H1 (cell line): ENCODE results near the gene HOXB3. TPM values are rescaled to one million over a fixed set of nuclear protein-coding genes. Genes with fewer than 3 reads are reported as not detected.

Experiments
- CTCF ChIA-PET: fragments of 300-600 bp; sonication (Branson Sonifier 250); formaldehyde crosslinking; loops from one replicate; lab custom pipeline; 2021; ENCODE audit not compliant: partially characterized antibody; lab: Charles Lee
- POLR2A ChIA-PET: fragments of 300-600 bp; sonication (Branson Sonifier 250); formaldehyde crosslinking; loops from one replicate; lab custom pipeline; 2021; ENCODE audit warnings: inconsistent platforms; ENCODE audit not compliant: partially characterized antibody; lab: Charles Lee
- DNase-seq, 2 experiments: peaks; one replicate each; pipeline versions ENCODE4 v3.0.0 to v3.0.0-alpha.2; 2010 to 2022; ENCODE audit warnings: low spot score in 2 of 2, low read depth in 1 of 2, mixed read lengths in 1 of 2
- FAIRE-seq: peaks from 2 replicates; lab custom pipeline; 2011; peaks lifted over from hg19 to GRCh38; lab: Jason Lieb, UNC
- H2AFZ ChIP-seq: 2 replicates; pipeline ENCODE4 v1.8.1; 2012; ENCODE audit warnings: low read length, inconsistent platforms
- H2AK5ac ChIP-seq: 2 replicates; pipeline ENCODE4 v1.6.1; 2013; ENCODE audit warnings: low read depth, low read length
- H2BK120ac ChIP-seq: replicated peaks from 2 replicates; pipeline ENCODE3; 2013; ENCODE audit warnings: low read depth, low read length, inconsistent platforms
- H2BK12ac ChIP-seq: 2 replicates; pipeline ENCODE4 v1.6.1; 2013; ENCODE audit warnings: low read depth, low read length
- H2BK15ac ChIP-seq: 2 replicates; pipeline ENCODE4 v1.6.1; 2013; ENCODE audit warnings: low read length
- H2BK20ac ChIP-seq: 2 replicates; pipeline ENCODE4 v1.6.1; 2013; ENCODE audit warnings: low read length
- H2BK5ac ChIP-seq: 2 replicates; pipeline ENCODE4 v1.6.1; 2013; ENCODE audit warnings: low read depth, low read length
- H3K14ac ChIP-seq: 2 replicates; pipeline ENCODE4 v1.6.1; 2013; ENCODE audit warnings: inconsistent platforms; ENCODE audit not compliant: insufficient read length
- H3K18ac ChIP-seq: 2 replicates; pipeline ENCODE4 v1.6.1; 2013; ENCODE audit warnings: low read length; ENCODE audit errors: extremely low read depth
- H3K23ac ChIP-seq: 2 replicates; pipeline ENCODE4 v1.6.1; 2013; ENCODE audit warnings: inconsistent platforms; ENCODE audit not compliant: insufficient read length
- H3K23me2 ChIP-seq: 2 replicates; pipeline ENCODE4 v1.6.1; 2013; ENCODE audit warnings: low read depth, low read length
- H3K27ac ChIP-seq: 2 replicates; pipeline ENCODE4 v1.6.1; 2011; ENCODE audit warnings: low read depth, low read length, inconsistent platforms
- H3K27me3 ChIP-seq, 4 experiments: replicated peaks in 1 of 4; 1 replicate in 1 of 4; 2 replicates in 3 of 4; pipeline versions ENCODE4 v1.6.1 to v1.8.1; 2011 to 2013; ENCODE audit warnings: low read length in 3 of 4, mild to moderate bottlenecking in 3 of 4, inconsistent platforms in 2 of 4, mixed read lengths in 2 of 4, moderate library complexity in 1 of 4; ENCODE audit not compliant: control insufficient read depth in 3 of 4, insufficient read depth in 3 of 4; ENCODE audit errors: extremely low read depth in 1 of 4
- H3K36me3 ChIP-seq, 4 experiments: 2 replicates each; pipeline versions ENCODE4 v1.6.1 to v1.8.1; 2011 to 2013; ENCODE audit warnings: mild to moderate bottlenecking in 4 of 4, low read length in 3 of 4, moderate library complexity in 2 of 4, control low read depth in 1 of 4, inconsistent platforms in 1 of 4; ENCODE audit not compliant: insufficient read depth in 4 of 4, control insufficient read depth in 2 of 4
- H3K4ac ChIP-seq: replicated peaks from 2 replicates; pipeline ENCODE3; 2013; ENCODE audit warnings: low read length, low read depth, mixed read lengths, inconsistent platforms; ENCODE audit not compliant: insufficient read length
- H3K4me1 ChIP-seq, 4 experiments: replicated peaks in 1 of 4; 1 replicate in 1 of 4; 2 replicates in 3 of 4; pipeline versions ENCODE4 v1.6.1 to v1.8.1; 2011 to 2013; ENCODE audit warnings: low read length in 3 of 4, inconsistent platforms in 2 of 4, mixed read lengths in 1 of 4; ENCODE audit not compliant: insufficient read depth in 4 of 4, control insufficient read depth in 3 of 4
- H3K4me2 ChIP-seq, 2 experiments: 2 replicates each; pipeline versions ENCODE4 v1.6.1 to v1.8.1; 2011 to 2013; ENCODE audit warnings: low read depth in 2 of 2, low read length in 2 of 2, control low read depth in 1 of 2, inconsistent platforms in 1 of 2, mild to moderate bottlenecking in 1 of 2; ENCODE audit not compliant: insufficient read depth in 1 of 2
- H3K4me3 ChIP-seq, 4 experiments: fragments of 200-600, 300-600 bp in 1 of 4; sonication (generic), shearing (Covaris generic), sonication (Bioruptor Twin) in 1 of 4; 2 replicates each; pipeline versions ENCODE4 v1.5.1 to v1.8.1; 2011 to 2016; ENCODE audit warnings: low read length in 4 of 4, low read depth in 3 of 4, control low read depth in 2 of 4, inconsistent platforms in 2 of 4, mild to moderate bottlenecking in 2 of 4, mixed read lengths in 1 of 4, moderate library complexity in 1 of 4; ENCODE audit not compliant: insufficient read depth in 2 of 4; ENCODE audit errors: extremely low read depth in 1 of 4
- H3K56ac ChIP-seq: replicated peaks from 2 replicates; pipeline ENCODE3; 2013; ENCODE audit warnings: low read depth, mild to moderate bottlenecking, mixed read lengths, low read length, inconsistent platforms; ENCODE audit not compliant: insufficient read length
- H3K79me1 ChIP-seq: 2 replicates; pipeline ENCODE4 v1.6.1; 2013; ENCODE audit warnings: low read depth, low read length, control low read depth
- H3K79me2 ChIP-seq, 2 experiments: 2 replicates each; pipeline versions ENCODE4 v1.6.1 to v1.8.1; 2012 to 2013; ENCODE audit warnings: low read length in 2 of 2, mild to moderate bottlenecking in 2 of 2, inconsistent platforms in 1 of 2; ENCODE audit not compliant: insufficient read depth in 2 of 2, control insufficient read depth in 1 of 2
- H3K9ac ChIP-seq, 4 experiments: replicated peaks in 1 of 4; 1 replicate in 1 of 4; 2 replicates in 3 of 4; pipeline versions ENCODE4 v1.6.1 to v1.8.1; 2011 to 2013; ENCODE audit warnings: low read depth in 3 of 4, low read length in 3 of 4, control low read depth in 2 of 4, mild to moderate bottlenecking in 2 of 4, moderate library complexity in 2 of 4, inconsistent platforms in 1 of 4; ENCODE audit errors: extremely low read depth in 1 of 4
- H3K9me3 ChIP-seq, 2 experiments: 2 replicates each; pipeline versions ENCODE4 v1.6.1 to v1.8.1; 2012 to 2013; ENCODE audit warnings: mild to moderate bottlenecking in 2 of 2, moderate library complexity in 2 of 2, control low read depth in 1 of 2, inconsistent platforms in 1 of 2, low read depth in 1 of 2, low read length in 1 of 2, mixed read lengths in 1 of 2; ENCODE audit not compliant: insufficient read depth in 2 of 2
- H4K20me1 ChIP-seq, 2 experiments: replicated peaks in 1 of 2; 2 replicates each; pipeline versions ENCODE3 to v1.8.1; 2011 to 2013; ENCODE audit warnings: inconsistent platforms in 2 of 2, low read length in 2 of 2, mild to moderate bottlenecking in 1 of 2; ENCODE audit not compliant: insufficient read depth in 2 of 2, control insufficient read depth in 1 of 2
- H4K5ac ChIP-seq: 2 replicates; pipeline ENCODE4 v1.6.1; 2013; ENCODE audit warnings: low read length, low read depth, mixed read lengths, inconsistent platforms; ENCODE audit not compliant: insufficient read length
- H4K8ac ChIP-seq: 2 replicates; pipeline ENCODE4 v1.8.0; 2013; ENCODE audit warnings: mild to moderate bottlenecking, moderate library complexity, low read length, inconsistent platforms; ENCODE audit not compliant: insufficient read depth; ENCODE audit errors: extremely low read depth
- H4K91ac ChIP-seq: replicated peaks from 2 replicates; pipeline ENCODE3; 2013; ENCODE audit warnings: low read length, mixed read lengths, inconsistent platforms; ENCODE audit not compliant: insufficient read length
- ATF3 ChIP-seq: IDR thresholded peaks from 2 replicates; pipeline ENCODE4 v1.6.1; 2011; ENCODE audit warnings: low read depth, mild to moderate bottlenecking, low read length; ENCODE audit not compliant: insufficient read depth
- CHD1 ChIP-seq: IDR thresholded peaks from 2 replicates; pipeline ENCODE4 v1.6.1; 2012; ENCODE audit warnings: low read depth, low read length, improper control_type of control experiment
- E2F6 ChIP-seq: IDR thresholded peaks from 2 replicates; pipeline ENCODE4 v1.6.1; 2012; ENCODE audit warnings: inconsistent platforms
- EP300 ChIP-seq, 2 experiments: IDR thresholded peaks; 1 replicate in 1 of 2; 2 replicates in 1 of 2; pipeline ENCODE4 v1.6.1; 2011 to 2012; ENCODE audit warnings: low read depth in 2 of 2, low read length in 2 of 2, mild to moderate bottlenecking in 2 of 2, borderline replicate concordance in 1 of 2, inconsistent platforms in 1 of 2, moderate library complexity in 1 of 2
- FOSL1 ChIP-seq: IDR thresholded peaks from 2 replicates; pipeline ENCODE4 v1.6.1; 2011; ENCODE audit warnings: mild to moderate bottlenecking, low read depth, low read length, moderate library complexity; ENCODE audit not compliant: insufficient read depth
- JUN ChIP-seq: IDR thresholded peaks from 2 replicates; pipeline ENCODE4 v1.6.1; 2011; ENCODE audit warnings: low read depth, mild to moderate bottlenecking, improper control_type of control experiment, low read length
- KDM5A ChIP-seq: fragments of 200-600 bp; IDR thresholded peaks from 2 replicates; pipeline ENCODE4 v1.7.1; 2012; ENCODE audit warnings: mild to moderate bottlenecking, low read length, inconsistent platforms, mixed read lengths
- PHF8 ChIP-seq: fragments of 200-600 bp; sonication (generic); conservative IDR thresholded peaks from 2 replicates; pipeline ENCODE4 v1.7.1; 2012; ENCODE audit warnings: low read depth, mild to moderate bottlenecking, inconsistent platforms, low read length, moderate library complexity
- RBBP5 ChIP-seq: IDR thresholded peaks from 2 replicates; pipeline ENCODE4 v1.7.1; 2012; ENCODE audit warnings: low read depth, mild to moderate bottlenecking, inconsistent platforms, low read length, moderate library complexity, borderline replicate concordance
- TBP ChIP-seq: IDR thresholded peaks from 2 replicates; pipeline ENCODE4 v1.6.1; 2011; ENCODE audit warnings: low read depth, low read length, improper control_type of control experiment
- TCF12 ChIP-seq: IDR thresholded peaks from 2 replicates; pipeline ENCODE4 v1.6.1; 2011; ENCODE audit warnings: low read depth, mild to moderate bottlenecking, low read length
- ZNF274 ChIP-seq: IDR thresholded peaks from 2 replicates; pipeline ENCODE4 v1.7.0; 2012; ENCODE audit warnings: low read length, borderline replicate concordance; ENCODE audit errors: extremely low read depth
- WGBS, 2 experiments: shearing (Covaris generic) in 1 of 2; methylation state at CpG; one replicate each; pipeline versions ENCODE4 v1.1.6 to v1.1.7; 2013 to 2015; ENCODE audit warnings: low lambda C conversion rate in 2 of 2, mixed read lengths in 2 of 2, inconsistent platforms in 1 of 2, low coverage in 1 of 2, missing lambda C conversion rate in 1 of 2; ENCODE audit not compliant: insufficient replicate concordance in 2 of 2, insufficient coverage in 1 of 2, insufficient read length in 1 of 2; ENCODE audit errors: extremely low coverage in 1 of 2, missing lambda C conversion rate in 1 of 2; 5-methylcytosine and 5-hydroxymethylcytosine counted together
- polyA plus RNA-seq, 7 experiments: library from polyadenylated mRNA; depleted of rRNA in 3 of 7; stranded (reverse) in 5 of 7; unstranded in 2 of 7; fragments of >200 nt in 5 of 7; fragments of 200-250 nt in 2 of 7; gene quantifications; 1 replicate in 5 of 7; 2 replicates in 1 of 7; 4 replicates in 1 of 7; pipeline versions ENCODE4 v1.2.1 to v1.2.3, GENCODE V29; 2011 to 2013; ENCODE audit warnings: missing spikeins in 2 of 7, mixed read lengths in 2 of 7
- total RNA-seq: library from RNA; stranded (reverse); fragmentation: NEBNext Ultra II Directional; extraction: Animal tissue kit (Norgen Biotek cat#: 25700); gene quantifications from 2 replicates; pipeline ENCODE4 v1.2.1, GENCODE V29; 2021

The HOXB3 gene
- total and polyA plus RNA-seq, 2 of the 8 experiments (the other 6 are each of a cell fraction or from before 2014, with no cell fraction given), result not detected

GRCh38 chr17:48519427-48519826 lies 70.6 kb downstream of the HOXB3 start:
- Histone ChIP-seq H3K23me2 (no peaks in the 10 kb centered on the region; the same call in 1 of the 2 replicates), H3K14ac (no peak overlapping the region), H3K23ac (no peak overlapping the region), H4K8ac (no peak overlapping the region), H4K91ac (no peak overlapping the region), H3K18ac (0 out of 2 replicates have a peak overlapping the region, but pooled peaks have one; percentile 56), H3K4me3 (no peak overlapping the region), H2AK5ac (no peak overlapping the region), H3K27ac (no peak overlapping the region), H3K4me2 (no peak overlapping the region; a peak in 1 of 4 replicates), H3K4me1 (peaks cover 5 to 14% (median 9%) of the 10 kb centered on the region in 4 experiments), H3K79me1 (no peaks in the 10 kb centered on the region), H3K4ac (no peak overlapping the region), H4K5ac (no peak overlapping the region), H3K79me2 (no peaks in the 10 kb centered on the region), H2BK5ac (no peak overlapping the region; the same call in 1 of the 2 replicates), H2AFZ (no peak overlapping the region), H3K56ac (no peak overlapping the region), H2BK20ac (peak overlapping the region; percentile 98), H3K9ac (no peak overlapping the region), H4K20me1 (no peaks in the 10 kb centered on the region), H3K9me3 (no peaks in the 10 kb centered on the region), H3K36me3 (no peaks in the 10 kb centered on the region), H2BK15ac (peak overlapping the region; percentile 98; the same call in 1 of the 2 replicates), H2BK120ac (no peak overlapping the region), H2BK12ac (peak overlapping the region; percentile 94), H3K27me3 (peaks cover 16 to 53% (median 50%) of the 10 kb centered on the region in 4 experiments)
- no peak for FAIRE-seq
- DNase-seq, result no peak
- WGBS, 2 experiments, result 83% methylated on average over 5 of the region's 5 CpGs; no CpG with 5 or more reads in 1 of the 2 experiments
- POLR2A ChIA-PET, result interaction anchor here (0.6 kb wide), 1 partner anchor 891 kb away, joined by 7 read pairs; no protein-coding TSS in a partner anchor
- CTCF ChIA-PET, result interaction anchor here (0.6 to 3.2 kb wide), 7 partner anchors 10 to 117 kb away, joined by 3 to 11 read pairs (median 3); no protein-coding TSS in a partner anchor
- TF ChIP-seq ZNF274 (no peak), E2F6 (no peak), EP300 (IDR thresholded peaks at IDR 0.05; ENCODE audit: borderline replicate concordance in 1 of 2, low read depth in 2 of 2, low read length in 2 of 2) (no peak), RBBP5 (no peak), JUN (no peak), ATF3 (no peak), KDM5A (no peak), PHF8 (no peak), TCF12 (no peak), CHD1 (no peak), TBP (no peak), FOSL1 (no peak)
